CD4-positive, alpha-beta memory T cell (primary cell): ENCODE measurements around the gene CDCA5. TPM values are rescaled to one million over a fixed set of nuclear protein-coding genes. Genes with fewer than 3 reads are reported as not detected.

Source experiments
- CTCF ChIA-PET: fragments of 350-600 bp; sonication (Branson Sonifier 250); formaldehyde crosslinking; loops from one replicate; lab custom pipeline; 2021; ENCODE audit warnings: inconsistent platforms; ENCODE audit not compliant: partially characterized antibody; lab: Charles Lee
- POLR2A ChIA-PET: fragments of 350-600 bp; sonication (Branson Sonifier 250); formaldehyde crosslinking; loops from one replicate; lab custom pipeline; 2021; ENCODE audit not compliant: partially characterized antibody; lab: Charles Lee
- DNase-seq, 5 donors: peaks; one replicate each; pipeline versions ENCODE4 v3.0.0 to v3.0.0-alpha.2; 2020 to 2022; ENCODE audit warnings: mixed read lengths in 1 of 5
- H3K27ac ChIP-seq: one replicate; pipeline ENCODE4 v1.7.0; 2013; ENCODE audit warnings: low read depth, low read length
- H3K27me3 ChIP-seq: 2 replicates; pipeline ENCODE4 v1.7.0; 2013; ENCODE audit warnings: mild to moderate bottlenecking, low read length, moderate library complexity; ENCODE audit not compliant: insufficient read depth
- H3K36me3 ChIP-seq: 2 replicates; pipeline ENCODE4 v1.7.0; 2013; ENCODE audit warnings: mild to moderate bottlenecking, low read length, moderate library complexity; ENCODE audit not compliant: insufficient read depth
- H3K4me1 ChIP-seq: 2 replicates; pipeline ENCODE4 v1.7.0; 2013; ENCODE audit warnings: mild to moderate bottlenecking, low read length, moderate library complexity; ENCODE audit not compliant: insufficient read depth
- H3K4me3 ChIP-seq, 2 donors: one replicate each; pipeline ENCODE4 v1.7.0; 2013; ENCODE audit warnings: low read length in 2 of 2, mild to moderate bottlenecking in 1 of 2
- H3K9me3 ChIP-seq, 2 donors: one replicate each; pipeline ENCODE4 v1.7.0; 2013; ENCODE audit warnings: low read length in 2 of 2, control low read depth in 1 of 2; ENCODE audit not compliant: control insufficient read depth in 1 of 2
- H3K27ac Mint-ChIP-seq, 7 donors: one replicate each; pipeline ENCODE4 v1.8.0; 2020 to 2021; ENCODE audit warnings: mixed read lengths in 7 of 7, mild to moderate bottlenecking in 6 of 7, inconsistent platforms in 3 of 7, moderate library complexity in 3 of 7
- H3K27me3 Mint-ChIP-seq, 2 donors: one replicate each; pipeline ENCODE4 v1.8.0; 2020 to 2021; ENCODE audit warnings: mixed read lengths in 2 of 2
- H3K36me3 Mint-ChIP-seq, 2 donors: one replicate each; pipeline ENCODE4 v1.8.0; 2020 to 2021; ENCODE audit warnings: mixed read lengths in 2 of 2, inconsistent platforms in 1 of 2, mild to moderate bottlenecking in 1 of 2
- H3K4me1 Mint-ChIP-seq, 4 donors: one replicate each; pipeline ENCODE4 v1.8.0; 2020 to 2021; ENCODE audit warnings: mixed read lengths in 4 of 4, mild to moderate bottlenecking in 1 of 4
- H3K4me3 Mint-ChIP-seq, 8 donors: one replicate each; pipeline ENCODE4 v1.8.0; 2020 to 2021; ENCODE audit warnings: mixed read lengths in 8 of 8, mild to moderate bottlenecking in 7 of 8, moderate library complexity in 6 of 8, inconsistent platforms in 3 of 8
- H3K9me3 Mint-ChIP-seq, 8 donors: one replicate each; pipeline ENCODE4 v1.8.0; 2020 to 2021; ENCODE audit warnings: mixed read lengths in 8 of 8, mild to moderate bottlenecking in 5 of 8, inconsistent platforms in 3 of 8, moderate library complexity in 1 of 8
- intact Hi-C: fragments of 100-400 bp; cut with micrococcal nuclease; formaldehyde crosslinking; loops from one replicate; pipeline ENCODE4 v1.15.1; 2023
- polyA plus RNA-seq, 2 donors: library from polyadenylated mRNA; unstranded; fragments of 300-500 nt; fragmentation: Illumina TruSeq; gene quantifications; one replicate each; pipeline ENCODE4 v1.2.3, GENCODE V29; 2021
- total RNA-seq, 2 experiments: library from RNA; stranded (reverse); gene quantifications; one replicate each; pipeline ENCODE4 v1.2.3, GENCODE V29; 2021

CDCA5 gene
- total and polyA plus RNA-seq, 4 experiments from 2014 or later: 0.41 to 0.64 (median 0.41) TPM; not detected in 1

- ChIA-PET POLR2A (interaction anchor here (1.0 to 3.0 kb wide), 4 partner anchors 10 to 35 kb away, joined by 3 to 17 read pairs (median 14); partner anchors contain the start of genes FAU, MRPL49, TM7SF2 and VPS51), CTCF (interaction anchor here (1.5 kb wide), 1 partner anchor 13 kb away, joined by 4 read pairs; no protein-coding TSS in a partner anchor)
- DNase-seq: no peak
- Histone ChIP-seq H3K4me3 (no peak overlapping the region), H3K27ac (no peak overlapping the region), H3K36me3 (peaks cover 38% of the 10 kb centered on the region), H3K4me1 (peaks cover 24% of the 10 kb centered on the region), H3K27me3 (no peaks in the 10 kb centered on the region), H3K9me3 (no peaks in the 10 kb centered on the region)
- intact Hi-C loops: no loop called here
- peaks cover 28 to 29% of the 10 kb centered on the region in 2 donors for H3K36me3 Mint-ChIP-seq
- H3K4me3 Mint-ChIP-seq: no peak overlapping the region
- peaks cover 9 to 37% (median 25%) of the 10 kb centered on the region in 4 donors for H3K4me1 Mint-ChIP-seq
- no peak overlapping the region for H3K27ac Mint-ChIP-seq
- H3K27me3 Mint-ChIP-seq: no peaks in the 10 kb centered on the region
- peaks cover 0 to 4% (median 0%) of the 10 kb centered on the region in 8 donors for H3K9me3 Mint-ChIP-seq
Measured at GRCh38 chr11:65087216-65087615, 3.4 kb upstream of the CDCA5 start.

GRCh38 chr11:65086809-65087208 lies 3.0 kb upstream of the CDCA5 start:
- intact Hi-C loops: no loop called here

DNA sequence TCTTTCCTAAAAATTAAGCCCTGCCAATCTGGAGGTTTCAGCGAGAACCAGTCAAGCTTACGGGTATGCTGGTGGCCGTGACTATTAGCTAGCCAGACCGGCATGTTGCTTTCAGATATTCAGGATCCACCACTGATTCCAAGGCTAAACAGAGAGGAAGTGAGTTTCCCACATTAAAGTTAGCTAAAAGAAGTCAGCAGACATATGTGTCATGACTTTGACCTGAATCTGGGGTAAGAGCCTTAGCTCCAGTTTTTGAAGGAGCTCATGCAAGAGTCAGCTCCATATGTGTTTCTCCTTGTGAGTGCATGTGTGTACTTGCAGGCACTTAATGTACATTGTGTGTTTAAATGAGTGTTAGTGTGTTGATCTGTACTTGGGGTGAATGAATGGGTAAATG lies 1.6 kb upstream of the CDCA5 start:
- Histone ChIP-seq H3K9me3 (no peaks in the 10 kb centered on the region), H3K4me1 (peaks cover 24% of the 10 kb centered on the region), H3K36me3 (peaks cover 38% of the 10 kb centered on the region), H3K27ac (no peak overlapping the region), H3K27me3 (no peaks in the 10 kb centered on the region), H3K4me3 (no peak overlapping the region)
- Mint-ChIP-seq H3K36me3 (peaks cover 28 to 29% of the 10 kb centered on the region in 2 donors), H3K27me3 (no peaks in the 10 kb centered on the region), H3K9me3 (peaks cover 0 to 4% (median 0%) of the 10 kb centered on the region in 8 donors), H3K27ac (peak overlapping the region; percentile 97 to 99 (median 98)), H3K4me1 (peaks cover 9 to 42% (median 25%) of the 10 kb centered on the region in 4 donors), H3K4me3 (peak overlapping the region; percentile 22 to 96 (median 94))
- intact Hi-C loops: no loop called here
- no peak for DNase-seq
- ChIA-PET POLR2A (interaction anchor here (0.6 to 3.0 kb wide), 8 partner anchors 9 to 46 kb away, joined by 3 to 17 read pairs (median 4); partner anchors contain the start of genes FAU, MRPL49, TM7SF2 and VPS51), CTCF (interaction anchor here (1.0 to 1.8 kb wide), 8 partner anchors 9 to 71 kb away, joined by 3 to 9 read pairs (median 4); partner anchors contain the start of genes ARL2 and SAC3D1)

More at GRCh38 chr11:65086809-65087208, 3.0 kb upstream of the CDCA5 start:
- H3K4me1 Mint-ChIP-seq: peaks cover 9 to 37% (median 25%) of the 10 kb centered on the region in 4 donors
- DNase-seq: no peak
- no peaks in the 10 kb centered on the region for H3K9me3 ChIP-seq
- peak overlapping the region in 1 of 8 donors; percentile 49 for H3K4me3 Mint-ChIP-seq
- no peaks in the 10 kb centered on the region for H3K27me3 ChIP-seq
- H3K36me3 Mint-ChIP-seq: peaks cover 28 to 29% of the 10 kb centered on the region in 2 donors
- no peaks in the 10 kb centered on the region for H3K27me3 Mint-ChIP-seq
- H3K27ac ChIP-seq: no peak overlapping the region
- POLR2A ChIA-PET: interaction anchor here (1.0 to 3.0 kb wide), 5 partner anchors 10 to 35 kb away, joined by 3 to 17 read pairs (median 14); partner anchors contain the start of genes FAU, MRPL49, TM7SF2 and VPS51
- H3K4me3 ChIP-seq: no peak overlapping the region
- H3K9me3 Mint-ChIP-seq: peaks cover 0 to 4% (median 0%) of the 10 kb centered on the region in 8 donors
- peaks cover 38% of the 10 kb centered on the region for H3K36me3 ChIP-seq
- CTCF ChIA-PET: interaction anchor here (1.5 kb wide), 1 partner anchor 13 kb away, joined by 4 read pairs; no protein-coding TSS in a partner anchor
- H3K27ac Mint-ChIP-seq: no peak overlapping the region
- peaks cover 24% of the 10 kb centered on the region for H3K4me1 ChIP-seq

DNA sequence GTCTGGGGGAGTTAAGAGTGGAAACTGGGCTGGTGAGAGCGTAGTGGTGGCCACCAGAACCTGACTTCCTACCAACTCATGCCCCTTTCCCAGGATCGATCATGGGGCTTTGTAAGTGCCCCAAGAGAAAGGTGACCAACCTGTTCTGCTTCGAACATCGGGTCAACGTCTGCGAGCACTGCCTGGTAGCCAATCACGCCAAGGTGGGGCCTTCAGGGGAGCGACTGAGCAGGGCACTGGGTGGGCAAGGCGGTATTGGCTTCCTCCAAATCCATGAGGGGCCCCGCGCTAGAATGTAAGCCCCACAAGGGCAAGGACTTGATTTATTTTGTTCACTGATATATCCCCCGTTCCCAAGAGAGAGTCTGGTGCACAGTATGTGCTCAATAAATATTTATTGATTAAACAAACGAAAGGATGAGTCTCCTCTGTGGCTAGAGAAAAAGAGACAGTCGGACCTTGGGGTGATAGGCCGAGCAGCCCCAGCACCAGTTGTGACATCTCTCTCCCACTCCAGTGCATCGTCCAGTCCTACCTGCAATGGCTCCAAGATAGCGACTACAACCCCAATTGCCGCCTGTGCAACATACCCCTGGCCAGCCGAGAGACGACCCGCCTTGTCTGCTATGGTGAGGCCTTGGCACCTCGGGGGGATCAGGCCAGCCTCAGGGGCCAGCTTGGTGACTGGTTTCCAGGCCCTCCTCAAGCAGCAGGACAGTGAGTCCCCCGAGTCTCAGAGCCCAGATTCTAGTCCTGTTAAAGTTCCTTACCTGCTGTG lies 947 bp upstream of the CDCA5 start:
- Mint-ChIP-seq H3K27me3 (no peaks in the 10 kb centered on the region), H3K36me3 (peaks cover 28 to 29% of the 10 kb centered on the region in 2 donors), H3K27ac (peak overlapping the region; percentile 97 to 99 (median 98)), H3K4me3 (peak overlapping the region; percentile 92 to 96 (median 94)), H3K4me1 (peaks cover 9 to 42% (median 25%) of the 10 kb centered on the region in 4 donors), H3K9me3 (peaks cover 0 to 4% (median 0%) of the 10 kb centered on the region in 8 donors)
- ChIA-PET CTCF (interaction anchor here (1.0 to 1.8 kb wide), 8 partner anchors 10 to 70 kb away, joined by 3 to 9 read pairs (median 4); partner anchors contain the start of genes ARL2 and SAC3D1), POLR2A (interaction anchor here (0.8 to 3.0 kb wide), 7 partner anchors 9 to 37 kb away, joined by 3 to 17 read pairs (median 4); partner anchors contain the start of genes FAU, MRPL49, TM7SF2 and VPS51)
- intact Hi-C loops: loop anchor here (1.0 kb wide), 8 partner anchors 12 to 306 kb away; partner anchors contain the start of genes FAU, MRPL49, PPP2R5B and SF1
- H3K9me3 ChIP-seq: no peaks in the 10 kb centered on the region
- peaks cover 37% of the 10 kb centered on the region for H3K36me3 ChIP-seq
- H3K27me3 ChIP-seq: no peaks in the 10 kb centered on the region
- peak overlapping the region; percentile 50 to 75 for H3K4me3 ChIP-seq
- no peak for DNase-seq
- H3K4me1 ChIP-seq: peaks cover 24% of the 10 kb centered on the region
- H3K27ac ChIP-seq: peak overlapping the region; percentile 94

DNA sequence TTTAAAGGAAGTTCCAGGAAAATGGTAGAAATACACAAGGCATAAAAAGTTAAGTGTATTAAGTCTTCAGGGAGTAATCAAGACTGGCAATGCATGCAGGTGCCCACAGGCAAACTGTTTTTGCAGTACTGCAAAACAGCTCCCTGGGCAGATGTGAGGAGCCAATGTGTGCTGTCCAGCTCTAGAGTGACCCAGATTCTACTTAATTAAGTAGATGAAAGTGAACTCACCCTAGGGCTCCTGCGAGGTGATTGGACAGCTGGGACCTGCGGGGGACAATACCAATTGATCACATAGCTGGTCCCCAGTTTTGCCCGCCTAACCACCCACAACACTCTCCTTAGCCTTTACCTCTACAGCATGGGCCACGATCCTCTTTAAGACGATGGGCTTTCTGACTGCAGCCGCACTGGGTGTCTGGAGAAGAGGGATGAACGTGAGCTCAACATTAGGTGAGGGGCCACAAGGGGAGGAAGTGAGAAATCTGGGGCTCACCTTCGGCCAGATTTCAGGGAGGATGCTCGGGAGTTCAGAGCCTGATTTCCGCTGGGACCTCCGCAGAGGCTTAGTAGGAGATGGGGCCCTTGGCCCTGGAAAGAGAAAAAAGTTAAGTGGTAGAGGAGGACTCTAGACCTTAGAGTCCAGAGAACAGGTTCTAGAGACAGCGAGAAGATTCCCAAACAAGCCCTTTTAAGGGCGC lies 556 bp downstream of the CDCA5 start:
- Histone ChIP-seq H3K4me3 (peak overlapping the region; percentile 74 to 75), H3K27ac (peak overlapping the region; percentile 94), H3K9me3 (no peaks in the 10 kb centered on the region), H3K27me3 (no peaks in the 10 kb centered on the region), H3K36me3 (peaks cover 29% of the 10 kb centered on the region), H3K4me1 (peaks cover 32% of the 10 kb centered on the region)
- H3K4me1 Mint-ChIP-seq: peaks cover 11 to 46% (median 29%) of the 10 kb centered on the region in 4 donors
- H3K9me3 Mint-ChIP-seq: peaks cover 0 to 4% (median 0%) of the 10 kb centered on the region in 8 donors
- intact Hi-C loops: no loop called here
- ChIA-PET POLR2A (interaction anchor here (0.7 to 2.4 kb wide), 8 partner anchors 11 to 195 kb away, joined by 3 to 16 read pairs (median 6); partner anchors contain the start of genes FAU, MRPL49, SAC3D1 and VPS51), CTCF (interaction anchor here (0.8 to 1.5 kb wide), 10 partner anchors 12 to 183 kb away, joined by 3 to 5 read pairs (median 4); partner anchors contain the start of genes ARL2, TM7SF2 and ZNHIT2)
- peaks cover 13 to 17% of the 10 kb centered on the region in 2 donors for H3K36me3 Mint-ChIP-seq
- peak overlapping the region; percentile 92 to 96 (median 94) for H3K4me3 Mint-ChIP-seq
- peak overlapping the region; percentile 97 to 99 (median 98) for H3K27ac Mint-ChIP-seq
- peak in 1 of 5 donors; percentile 4 for DNase-seq
- no peaks in the 10 kb centered on the region for H3K27me3 Mint-ChIP-seq

DNA sequence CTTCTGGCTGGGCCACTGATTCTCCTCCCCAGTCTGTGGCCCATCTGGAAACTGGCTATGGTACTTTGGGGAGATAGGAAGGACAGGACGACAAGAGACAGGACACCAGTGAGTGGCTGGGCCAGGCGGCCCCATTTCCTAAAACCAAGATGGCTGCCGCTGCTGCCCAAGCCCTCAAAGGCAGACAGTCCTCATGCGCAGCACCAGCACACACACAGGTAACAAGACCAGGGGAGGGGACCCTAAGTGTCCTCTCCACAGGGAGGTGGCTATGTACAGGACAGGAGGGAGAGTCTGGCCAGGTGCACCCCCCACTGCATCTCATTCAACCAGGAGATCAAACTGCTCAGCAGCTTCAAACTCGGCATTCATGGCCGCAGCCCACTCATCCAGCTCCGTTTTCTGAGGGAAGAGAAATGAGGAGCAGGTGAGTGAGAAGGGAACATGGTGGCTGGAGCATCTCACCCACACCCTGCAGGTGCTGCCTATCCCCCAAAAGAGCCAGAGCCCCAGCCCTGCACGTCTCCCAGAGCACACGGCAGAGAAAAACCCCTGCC lies 5.0 kb downstream of the CDCA5 start:
- DNase-seq: no peak
- POLR2A ChIA-PET: interaction anchor here (1.1 to 1.3 kb wide), 2 partner anchors 38 kb away, joined by 3 to 4 read pairs; partner anchors contain the start of genes SAC3D1 and ZNHIT2
- Mint-ChIP-seq H3K4me1 (peaks cover 4 to 29% (median 18%) of the 10 kb centered on the region in 4 donors), H3K36me3 (peaks cover 0 to 2% of the 10 kb centered on the region in 2 donors), H3K4me3 (no peak overlapping the region), H3K9me3 (peaks cover 0 to 1% (median 0%) of the 10 kb centered on the region in 8 donors), H3K27me3 (no peaks in the 10 kb centered on the region), H3K27ac (peak overlapping the region in 6 of 7 donors; percentile 42 to 93 (median 74))
- Histone ChIP-seq H3K27me3 (no peaks in the 10 kb centered on the region), H3K4me1 (peaks cover 24% of the 10 kb centered on the region), H3K9me3 (no peaks in the 10 kb centered on the region), H3K4me3 (no peak overlapping the region), H3K27ac (peak overlapping the region; percentile 35), H3K36me3 (no peaks in the 10 kb centered on the region)
- CTCF ChIA-PET: interaction anchor here (0.7 to 9.5 kb wide), 9 partner anchors 10 to 67 kb away, joined by 3 to 57 read pairs (median 4); partner anchors contain the start of genes ARL2, SAC3D1 and SYVN1
- intact Hi-C loops: loop anchor here (1.0 to 5.0 kb wide), 4 partner anchors 38 to 232 kb away; partner anchors contain the start of genes SAC3D1 and SNX15
